Stimulated activated naive CD8-positive, alpha-beta T cell treated with anti-CD3 and anti-CD28 coated beads, Interleukin-15, amount 100 ng/mL, for 72 hours (primary cell): ENCODE measurements around the gene ANKRD40.
"Not testable (repeated sequence)": the region's sequence is repeated elsewhere in the genome, so short reads cannot be mapped to it uniquely, and the experiment has no call there.

Source experiments
- ATAC-seq: fragments of 150-1000 bp; cut with Tn5 transposase; 2 replicates; pipeline ENCODE4 v1.10.0; 2021; ENCODE audit warnings: mild to moderate bottlenecking, moderate library complexity
- DNase-seq, 2 donors: peaks; one replicate each; pipeline ENCODE4 v3.0.0; 2021 to 2022
- H3K27ac Mint-ChIP-seq, 2 donors: one replicate each; pipeline ENCODE4 v1.8.0; 2022; ENCODE audit warnings: mild to moderate bottlenecking in 2 of 2, mixed read lengths in 2 of 2, moderate library complexity in 2 of 2
- H3K27me3 Mint-ChIP-seq: one replicate; pipeline ENCODE4 v1.8.0; 2022; ENCODE audit warnings: mixed read lengths
- H3K4me1 Mint-ChIP-seq: one replicate; pipeline ENCODE4 v1.8.0; 2022; ENCODE audit warnings: mild to moderate bottlenecking, mixed read lengths
- H3K4me3 Mint-ChIP-seq, 2 donors: one replicate each; pipeline ENCODE4 v1.8.0; 2022; ENCODE audit warnings: mild to moderate bottlenecking in 2 of 2, mixed read lengths in 2 of 2, moderate library complexity in 1 of 2
- H3K9me3 Mint-ChIP-seq, 2 donors: one replicate each; pipeline ENCODE4 v1.8.0; 2022; ENCODE audit warnings: mixed read lengths in 2 of 2

Gene ANKRD40

DNA sequence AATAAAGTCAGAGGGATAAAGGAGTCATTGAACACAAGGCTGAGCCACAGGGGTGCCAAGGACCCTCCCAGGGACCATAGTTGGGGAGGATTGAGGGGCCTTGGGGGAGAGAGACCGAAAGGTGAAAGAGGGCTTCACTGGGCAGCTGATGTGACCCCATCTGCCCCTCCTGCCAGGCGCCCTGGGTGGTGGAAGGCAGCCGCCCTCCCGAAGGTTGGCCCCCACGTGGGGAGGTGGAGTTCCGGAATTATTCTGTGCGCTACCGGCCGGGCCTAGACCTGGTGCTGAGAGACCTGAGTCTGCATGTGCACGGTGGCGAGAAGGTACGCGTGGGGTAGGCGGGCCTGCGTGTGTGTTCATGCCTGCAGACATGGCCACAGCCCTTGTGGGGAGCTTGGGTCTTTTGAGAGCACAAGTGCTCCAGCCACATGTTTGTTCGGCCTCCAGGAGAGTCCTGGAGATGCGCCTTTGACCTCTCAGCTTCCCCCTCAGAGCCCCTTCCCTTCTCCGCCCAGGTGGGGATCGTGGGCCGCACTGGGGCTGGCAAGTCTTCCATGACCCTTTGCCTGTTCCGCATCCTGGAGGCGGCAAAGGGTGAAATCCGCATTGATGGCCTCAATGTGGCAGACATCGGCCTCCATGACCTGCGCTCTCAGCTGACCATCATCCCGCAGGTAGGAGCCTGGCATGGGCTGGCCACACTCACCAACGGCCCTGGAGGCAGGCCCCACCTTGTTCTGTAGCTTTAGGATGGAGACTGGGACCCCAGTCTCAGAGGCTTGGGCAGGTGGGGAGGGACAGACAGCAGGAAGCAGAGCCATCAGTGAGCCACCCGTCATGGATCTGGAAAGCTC is 24.1 kb downstream of the ANKRD40 start:
- H3K9me3 Mint-ChIP-seq, result no peaks in the 10 kb centered on the region
- peaks cover 35% of the 10 kb centered on the region for H3K27me3 Mint-ChIP-seq
- H3K27ac Mint-ChIP-seq, result peak overlapping the region in 1 of 2 donors; percentile 54
- H3K4me3 Mint-ChIP-seq, result no peak overlapping the region
- peaks cover 6% of the 10 kb centered on the region for H3K4me1 Mint-ChIP-seq
- no peak for DNase-seq
- no peak for ATAC-seq

GRCh38 chr17:50682938-50683337 is 24.8 kb downstream of the ANKRD40 start:
- Mint-ChIP-seq H3K4me1 (peaks cover 6% of the 10 kb centered on the region), H3K4me3 (no peak overlapping the region), H3K27ac (peak overlapping the region in 1 of 2 donors; percentile 54), H3K9me3 (no peaks in the 10 kb centered on the region), H3K27me3 (peaks cover 35% of the 10 kb centered on the region)
- ATAC-seq (no peak), DNase-seq (no peak)

- no peak overlapping the region for H3K4me3 Mint-ChIP-seq
- H3K4me1 Mint-ChIP-seq, result peaks cover 6% of the 10 kb centered on the region
- no peaks in the 10 kb centered on the region for H3K9me3 Mint-ChIP-seq
- H3K27ac Mint-ChIP-seq, result no peak overlapping the region
- DNase-seq (no peak), ATAC-seq (no peak)
- peaks cover 35% of the 10 kb centered on the region for H3K27me3 Mint-ChIP-seq
Measured at GRCh38 chr17:50682441-50682840, 25.3 kb downstream of the ANKRD40 start.

- Mint-ChIP-seq H3K9me3 (no peaks in the 10 kb centered on the region), H3K27ac (no peak overlapping the region), H3K4me3 (no peak overlapping the region), H3K4me1 (peaks cover 6% of the 10 kb centered on the region), H3K27me3 (peaks cover 35% of the 10 kb centered on the region)
- no peak for ATAC-seq
- no peak for DNase-seq
Measured at GRCh38 chr17:50681263-50682200, 26.2 kb downstream of the ANKRD40 start.

- DNase-seq, H3K4me3 Mint-ChIP-seq, H3K9me3 Mint-ChIP-seq, ATAC-seq, H3K27ac Mint-ChIP-seq, H3K4me1 Mint-ChIP-seq: not testable (repeated sequence)
- peaks cover 35% of the 10 kb centered on the region for H3K27me3 Mint-ChIP-seq
Measured at GRCh38 chr17:50680543-50681262, 27.0 kb downstream of the ANKRD40 start.

DNA sequence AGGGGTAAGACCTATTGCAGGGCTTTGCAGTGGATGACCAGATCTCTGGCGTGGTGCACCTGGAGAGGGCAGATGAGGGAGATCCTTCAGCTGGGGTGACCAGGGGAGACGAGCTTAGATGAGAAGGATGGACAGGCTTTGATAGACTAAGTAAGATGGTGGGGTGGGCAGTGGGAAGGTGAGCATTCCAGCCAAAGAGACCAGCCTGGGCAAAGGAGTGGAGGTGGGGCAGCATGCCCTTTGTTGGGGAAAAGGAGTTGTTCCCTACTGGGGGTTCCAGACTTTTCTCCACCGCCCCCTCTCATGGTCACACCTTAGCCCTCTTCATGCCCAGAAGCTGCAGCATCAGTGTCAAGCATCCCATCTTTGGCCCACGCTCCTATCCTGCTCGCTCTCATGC is 27.6 kb downstream of the ANKRD40 start:
- peaks cover 35% of the 10 kb centered on the region for H3K27me3 Mint-ChIP-seq
- no peaks in the 10 kb centered on the region for H3K9me3 Mint-ChIP-seq
- H3K27ac Mint-ChIP-seq, result no peak overlapping the region
- DNase-seq, result no peak
- no peak overlapping the region for H3K4me3 Mint-ChIP-seq
- no peak for ATAC-seq
- H3K4me1 Mint-ChIP-seq, result peaks cover 6% of the 10 kb centered on the region

DNA sequence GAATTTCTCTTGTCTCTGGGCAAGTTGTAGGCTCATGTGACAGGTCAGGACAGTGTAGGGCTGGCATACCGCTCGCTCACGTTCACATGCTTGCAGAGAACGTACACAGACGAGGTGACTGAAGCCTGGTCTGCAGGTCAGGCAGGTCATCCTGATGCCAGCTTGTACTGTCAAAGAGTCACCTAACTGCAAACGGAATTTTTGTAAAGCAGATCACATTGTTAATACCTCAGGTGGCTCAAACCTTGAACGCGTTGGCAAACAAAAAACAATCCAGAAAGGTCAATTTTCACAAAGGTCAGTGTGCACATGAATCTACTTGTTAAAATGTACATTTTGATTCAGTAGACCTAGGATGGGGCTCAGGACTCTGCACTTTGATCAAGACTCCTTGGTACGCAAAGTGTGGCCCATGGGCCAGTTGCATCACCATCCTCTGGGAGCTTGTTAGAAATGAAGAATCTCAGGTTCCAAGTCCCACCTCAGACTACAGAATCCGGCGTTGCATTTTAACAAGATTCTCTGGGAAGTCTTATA is 28.6 kb downstream of the ANKRD40 start:
- no peak for DNase-seq
- Mint-ChIP-seq H3K4me3 (no peak overlapping the region), H3K4me1 (peaks cover 6% of the 10 kb centered on the region), H3K27ac (no peak overlapping the region), H3K27me3 (peaks cover 35% of the 10 kb centered on the region), H3K9me3 (no peaks in the 10 kb centered on the region)
- no peak for ATAC-seq

DNA sequence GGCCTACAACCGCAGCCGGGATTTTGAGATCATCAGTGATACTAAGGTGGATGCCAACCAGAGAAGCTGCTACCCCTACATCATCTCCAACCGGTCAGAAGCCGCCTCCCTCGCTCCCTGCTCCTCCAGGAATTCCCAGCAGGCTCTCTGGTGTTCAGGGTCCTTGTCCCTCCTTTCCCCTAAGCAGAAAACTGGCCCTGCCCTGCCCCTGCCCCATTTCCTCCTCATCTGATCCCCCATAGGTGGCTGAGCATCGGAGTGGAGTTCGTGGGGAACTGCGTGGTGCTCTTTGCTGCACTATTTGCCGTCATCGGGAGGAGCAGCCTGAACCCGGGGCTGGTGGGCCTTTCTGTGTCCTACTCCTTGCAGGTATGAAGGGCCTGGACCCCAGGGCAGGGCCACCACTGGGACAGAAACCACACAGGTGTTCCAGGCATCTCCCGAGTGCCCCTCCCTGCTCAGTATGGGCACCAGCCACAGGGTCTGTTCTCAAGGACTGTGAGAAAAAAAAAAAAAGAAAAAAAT is 29.8 kb downstream of the ANKRD40 start:
- Mint-ChIP-seq H3K4me1 (peaks cover 6% of the 10 kb centered on the region), H3K9me3 (no peaks in the 10 kb centered on the region), H3K4me3 (no peak overlapping the region), H3K27ac (no peak overlapping the region), H3K27me3 (peaks cover 35% of the 10 kb centered on the region)
- DNase-seq (no peak), ATAC-seq (no peak)

DNA sequence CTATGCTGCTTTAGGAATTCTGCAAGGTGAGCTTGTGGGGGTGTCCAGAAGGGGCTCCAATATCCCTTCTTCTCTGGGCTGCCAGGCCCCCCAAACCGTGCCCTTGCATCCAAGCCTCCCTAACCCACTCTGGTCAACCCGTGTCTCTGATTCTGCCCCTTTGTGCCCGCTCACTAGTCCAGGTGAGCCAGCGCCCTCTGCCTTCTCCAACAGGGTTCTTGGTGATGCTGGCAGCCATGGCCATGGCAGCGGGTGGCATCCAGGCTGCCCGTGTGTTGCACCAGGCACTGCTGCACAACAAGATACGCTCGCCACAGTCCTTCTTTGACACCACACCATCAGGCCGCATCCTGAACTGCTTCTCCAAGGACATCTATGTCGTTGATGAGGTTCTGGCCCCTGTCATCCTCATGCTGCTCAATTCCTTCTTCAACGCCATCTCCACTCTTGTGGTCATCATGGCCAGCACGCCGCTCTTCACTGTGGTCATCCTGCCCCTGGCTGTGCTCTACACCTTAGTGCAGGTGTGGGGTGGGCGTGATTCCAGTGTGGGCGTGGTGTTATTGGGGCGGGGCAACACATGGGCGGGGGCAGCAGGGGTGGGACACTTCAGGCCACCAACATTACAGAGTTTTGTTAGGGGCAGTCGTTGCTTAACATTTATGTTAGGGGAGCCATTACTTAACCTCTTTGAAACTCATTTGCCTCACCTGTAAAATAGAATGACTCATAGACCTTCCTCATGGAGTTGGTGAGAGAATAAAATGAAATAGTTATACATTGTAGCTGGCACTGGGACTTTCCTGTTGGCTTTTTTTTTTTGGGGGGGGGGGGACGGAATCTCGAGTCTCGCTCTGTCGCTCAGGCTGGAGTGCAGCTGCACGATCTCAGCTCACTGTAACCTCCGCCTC is 31.4 kb downstream of the ANKRD40 start:
- Mint-ChIP-seq H3K27ac (no peak overlapping the region), H3K4me3 (no peak overlapping the region), H3K27me3 (peaks cover 20% of the 10 kb centered on the region), H3K9me3 (no peaks in the 10 kb centered on the region), H3K4me1 (peaks cover 4% of the 10 kb centered on the region)
- no peak for DNase-seq
- no peak for ATAC-seq

DNA sequence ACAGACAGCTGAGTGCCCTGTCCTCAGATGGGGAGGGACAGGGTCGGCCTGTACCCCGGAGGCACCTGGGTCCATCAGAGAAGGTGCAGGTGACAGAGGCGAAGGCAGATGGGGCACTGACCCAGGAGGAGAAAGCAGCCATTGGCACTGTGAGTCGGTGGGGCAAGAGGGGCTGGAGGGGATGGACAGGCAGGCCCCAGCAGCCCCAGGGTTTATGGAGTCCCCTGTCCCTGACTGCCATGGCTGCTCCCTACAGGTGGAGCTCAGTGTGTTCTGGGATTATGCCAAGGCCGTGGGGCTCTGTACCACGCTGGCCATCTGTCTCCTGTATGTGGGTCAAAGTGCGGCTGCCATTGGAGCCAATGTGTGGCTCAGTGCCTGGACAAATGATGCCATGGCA is 32.1 kb downstream of the ANKRD40 start:
- no peak overlapping the region for H3K27ac Mint-ChIP-seq
- no peak for ATAC-seq

GRCh38 chr17:50675190-50675589 is 32.5 kb downstream of the ANKRD40 start:
- H3K4me3 Mint-ChIP-seq, result no peak overlapping the region
- no peak for ATAC-seq
- peaks cover 8% of the 10 kb centered on the region for H3K27me3 Mint-ChIP-seq
- DNase-seq, result no peak
- no peaks in the 10 kb centered on the region for H3K9me3 Mint-ChIP-seq
- H3K27ac Mint-ChIP-seq, result no peak overlapping the region
- no peaks in the 10 kb centered on the region for H3K4me1 Mint-ChIP-seq

More for the DNA sequence above, 32.1 kb downstream of the ANKRD40 start:
- DNase-seq, result no peak
- Mint-ChIP-seq H3K4me3 (no peak overlapping the region), H3K4me1 (no peaks in the 10 kb centered on the region), H3K27me3 (peaks cover 13% of the 10 kb centered on the region), H3K9me3 (no peaks in the 10 kb centered on the region)

GRCh38 chr17:50672831-50673551 is 34.7 kb downstream of the ANKRD40 start:
- H3K27ac Mint-ChIP-seq, result no peak overlapping the region
- ATAC-seq (no peak), DNase-seq (no peak)
- no peak overlapping the region for H3K4me3 Mint-ChIP-seq
- no peaks in the 10 kb centered on the region for H3K9me3 Mint-ChIP-seq
- no peaks in the 10 kb centered on the region for H3K27me3 Mint-ChIP-seq
- H3K4me1 Mint-ChIP-seq, result no peaks in the 10 kb centered on the region

DNA sequence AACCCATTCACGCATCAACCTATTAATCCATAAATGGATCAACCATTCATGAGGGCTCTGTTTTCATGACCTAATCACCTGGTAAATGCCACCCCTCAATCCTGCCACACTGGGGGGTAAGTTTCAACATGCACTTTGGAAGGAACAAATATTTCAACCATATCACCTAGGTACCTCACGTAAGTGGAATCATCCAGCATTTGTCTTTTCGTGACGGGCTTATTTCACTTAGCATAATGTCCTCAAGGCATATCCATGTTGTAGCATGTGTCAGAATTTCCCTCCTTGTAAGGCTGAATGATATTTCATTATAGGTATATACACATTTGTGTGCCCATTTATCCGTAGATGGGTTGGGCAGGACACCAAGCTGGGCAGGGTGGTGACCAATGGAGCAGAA is 35.6 kb downstream of the ANKRD40 start:
- Mint-ChIP-seq H3K27ac (no peak overlapping the region), H3K4me3 (no peak overlapping the region), H3K4me1 (no peaks in the 10 kb centered on the region), H3K9me3 (no peaks in the 10 kb centered on the region), H3K27me3 (no peaks in the 10 kb centered on the region)
- no peak for ATAC-seq
- no peak for DNase-seq
